ENCODE measurements around the gene TMPRSS5.

DNA sequence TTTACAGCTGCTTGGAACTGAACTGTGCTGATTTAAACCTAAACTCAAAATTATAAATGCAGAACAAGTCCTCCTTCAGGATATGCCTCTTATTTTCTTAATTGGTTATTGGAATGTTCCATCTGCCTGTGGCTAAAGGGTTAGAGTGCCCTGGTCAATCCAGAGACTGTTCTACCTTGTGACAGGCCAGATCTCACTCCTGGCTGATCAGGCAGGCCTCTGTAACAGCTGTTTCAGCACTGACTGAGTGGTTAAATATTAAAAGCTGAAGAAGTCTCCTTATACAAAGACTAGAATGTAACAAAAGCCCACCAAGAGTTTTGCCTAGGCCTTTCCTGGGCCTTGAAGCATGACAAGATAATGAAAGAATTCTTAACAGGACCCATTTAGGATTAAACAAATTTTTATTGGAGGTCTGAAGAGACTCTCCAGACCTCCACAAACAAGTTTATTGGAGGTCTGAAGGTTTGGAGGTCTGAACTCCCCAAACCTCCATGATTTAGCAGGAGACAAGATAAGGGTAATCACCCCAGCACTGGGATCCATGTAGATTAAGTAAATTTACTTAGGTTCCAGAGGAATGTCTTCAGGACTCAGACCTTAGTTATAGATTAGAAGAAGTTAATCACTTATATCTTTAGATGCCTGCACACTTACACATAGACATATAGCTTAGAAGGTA is 35.8 kb downstream of the TMPRSS5 start:
- TF ChIP-seq, protein P1, sequence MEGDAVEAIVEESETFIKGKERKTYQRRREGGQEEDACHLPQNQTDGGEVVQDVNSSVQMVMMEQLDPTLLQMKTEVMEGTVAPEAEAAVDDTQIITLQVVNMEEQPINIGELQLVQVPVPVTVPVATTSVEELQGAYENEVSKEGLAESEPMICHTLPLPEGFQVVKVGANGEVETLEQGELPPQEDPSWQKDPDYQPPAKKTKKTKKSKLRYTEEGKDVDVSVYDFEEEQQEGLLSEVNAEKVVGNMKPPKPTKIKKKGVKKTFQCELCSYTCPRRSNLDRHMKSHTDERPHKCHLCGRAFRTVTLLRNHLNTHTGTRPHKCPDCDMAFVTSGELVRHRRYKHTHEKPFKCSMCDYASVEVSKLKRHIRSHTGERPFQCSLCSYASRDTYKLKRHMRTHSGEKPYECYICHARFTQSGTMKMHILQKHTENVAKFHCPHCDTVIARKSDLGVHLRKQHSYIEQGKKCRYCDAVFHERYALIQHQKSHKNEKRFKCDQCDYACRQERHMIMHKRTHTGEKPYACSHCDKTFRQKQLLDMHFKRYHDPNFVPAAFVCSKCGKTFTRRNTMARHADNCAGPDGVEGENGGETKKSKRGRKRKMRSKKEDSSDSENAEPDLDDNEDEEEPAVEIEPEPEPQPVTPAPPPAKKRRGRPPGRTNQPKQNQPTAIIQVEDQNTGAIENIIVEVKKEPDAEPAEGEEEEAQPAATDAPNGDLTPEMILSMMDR (IDR thresholded peaks at IDR 0.05; ENCODE audit: poor library complexity, severe bottlenecking) = no peak
- TF ChIP-seq POLR2AphosphoS5 (IDR thresholded peaks at IDR 0.05) = no peak
- no peak for TF ChIP-seq MXI1 (conservative IDR thresholded peaks at IDR 0.05; ENCODE audit: poor library complexity, severe bottlenecking)
- TF ChIP-seq EZH2 (IDR thresholded peaks at IDR 0.05; ENCODE audit: borderline replicate concordance, insufficient read depth, low read length, poor library complexity, severe bottlenecking) = no peak
- no peak for TF ChIP-seq EP300 (conservative IDR thresholded peaks at IDR 0.05; ENCODE audit: poor library complexity, severe bottlenecking)
